WTC11 (cell line): ENCODE data around the gene SDK2. TPM values are rescaled to one million over a fixed set of nuclear protein-coding genes. Genes with fewer than 3 reads are reported as not detected.
A peak's percentile ranks its signal among the peaks of the same experiment; 100 is the strongest.

Source experiments
- ATAC-seq: fragments of 200-7000 bp; cut with Tn5 transposase; 2 replicates; pipeline ENCODE4 v1.10.0; 2021; ENCODE audit warnings: mild to moderate bottlenecking, moderate library complexity
- CTCF ChIA-PET: fragments of 300-600 bp; sonication (Branson Sonifier 250); formaldehyde crosslinking; loops from one replicate; lab custom pipeline; 2021; ENCODE audit warnings: antibody characterized with exemption; lab: Charles Lee
- POLR2A ChIA-PET: fragments of 350-600 bp; sonication (Branson Sonifier 250); formaldehyde crosslinking; loops from one replicate; lab custom pipeline; 2021; ENCODE audit warnings: antibody characterized with exemption; lab: Charles Lee
- DNase-seq: peaks from one replicate; pipeline ENCODE4 v3.0.0; 2021; ENCODE audit warnings: low spot score
- H3K27ac Mint-ChIP-seq: 2 replicates; pipeline ENCODE4 v1.8.0; 2021; ENCODE audit warnings: mixed read lengths
- H3K27me3 Mint-ChIP-seq: 2 replicates; pipeline ENCODE4 v1.8.0; 2021; ENCODE audit warnings: low read depth, mild to moderate bottlenecking, moderate library complexity, mixed read lengths
- H3K36me3 Mint-ChIP-seq: 2 replicates; pipeline ENCODE4 v1.8.0; 2021; ENCODE audit warnings: mixed read lengths
- H3K4me1 Mint-ChIP-seq: 2 replicates; pipeline ENCODE4 v1.8.0; 2022; ENCODE audit warnings: mixed read lengths
- H3K4me3 Mint-ChIP-seq: 2 replicates; pipeline ENCODE4 v1.8.0; 2021; ENCODE audit warnings: mild to moderate bottlenecking, moderate library complexity, mixed read lengths
- H3K9me3 Mint-ChIP-seq: 2 replicates; pipeline ENCODE4 v1.8.0; 2021; ENCODE audit warnings: mixed read lengths
- ATF1 ChIP-seq: sonication (generic); formaldehyde crosslinking; IDR thresholded peaks from 2 replicates; pipeline ENCODE4 v1.8.1; 2023; ENCODE audit warnings: mild to moderate bottlenecking, moderate library complexity, missing genetic modification reagents
- CBFB ChIP-seq: sonication (generic); formaldehyde crosslinking; IDR thresholded peaks from 2 replicates; pipeline ENCODE4 v1.8.1; 2022; ENCODE audit warnings: mild to moderate bottlenecking, low read depth, missing genetic modification reagents
- CTCF ChIP-seq: fragments of 200-600 bp; IDR thresholded peaks from 2 replicates; pipeline ENCODE4 v1.8.0; 2022; ENCODE audit warnings: antibody characterized with exemption
- FOXK1 ChIP-seq: sonication (generic); formaldehyde crosslinking; IDR thresholded peaks from 2 replicates; pipeline ENCODE4 v1.8.0; 2022; ENCODE audit warnings: mild to moderate bottlenecking, moderate library complexity, missing genetic modification reagents
- HMGA2 ChIP-seq: fragments of 250-450 bp; sonication (Bioruptor Pico); IDR thresholded peaks from 2 replicates; pipeline ENCODE4 v1.4.0; 2021; ENCODE audit warnings: mild to moderate bottlenecking, moderate library complexity
- NFE2L1 ChIP-seq: sonication (generic); formaldehyde crosslinking; IDR thresholded peaks from 2 replicates; pipeline ENCODE4 v1.8.1; 2023; ENCODE audit warnings: missing genetic modification reagents
- SMAD3 ChIP-seq: sonication (generic); formaldehyde crosslinking; IDR thresholded peaks from 2 replicates; pipeline ENCODE4 v1.8.0; 2022; ENCODE audit warnings: missing genetic modification reagents, mild to moderate bottlenecking, borderline replicate concordance
- SOX15 ChIP-seq: fragments of 250-450 bp; sonication (Bioruptor Pico); IDR thresholded peaks from 2 replicates; pipeline ENCODE4 v1.9.0; 2021; ENCODE audit warnings: mild to moderate bottlenecking
- ZBTB21 ChIP-seq: sonication (generic); formaldehyde crosslinking; IDR thresholded peaks from 2 replicates; pipeline ENCODE4 v1.8.1; 2023; ENCODE audit warnings: mild to moderate bottlenecking, missing genetic modification reagents, borderline replicate concordance
- ZNF219 ChIP-seq: sonication (generic); formaldehyde crosslinking; IDR thresholded peaks from 2 replicates; pipeline ENCODE4 v1.8.0; 2023; ENCODE audit warnings: missing genetic modification reagents, mild to moderate bottlenecking, borderline replicate concordance
- ZNF396 ChIP-seq: fragments of 250-450 bp; sonication (Bioruptor Pico); IDR thresholded peaks from 2 replicates; pipeline ENCODE4 v1.8.0; 2021; ENCODE audit warnings: mild to moderate bottlenecking, moderate library complexity, borderline replicate concordance
- ZNF416 ChIP-seq: fragments of 250-450 bp; sonication (Bioruptor Pico); IDR thresholded peaks from 2 replicates; pipeline ENCODE4 v1.9.0; 2021; ENCODE audit warnings: mild to moderate bottlenecking, inconsistent platforms
- ZNF671 ChIP-seq: fragments of 250-450 bp; sonication (Bioruptor Pico); IDR thresholded peaks from 2 replicates; pipeline ENCODE4 v1.8.0; 2021; ENCODE audit warnings: mild to moderate bottlenecking
- total RNA-seq: library from RNA; stranded (reverse); gene quantifications from 3 replicates; pipeline ENCODE4 v1.2.3, GENCODE V29; 2021
- TF ChIP-seq, protein P1 (sequence below): sonication (generic); formaldehyde crosslinking; IDR thresholded peaks from 2 replicates; pipeline ENCODE4 v1.8.0; 2023; ENCODE audit warnings: mild to moderate bottlenecking, missing genetic modification reagents
- TF ChIP-seq, protein P2 (sequence below): sonication (generic); formaldehyde crosslinking; IDR thresholded peaks from 2 replicates; pipeline ENCODE4 v1.8.1; 2022; ENCODE audit warnings: mild to moderate bottlenecking, moderate library complexity, missing genetic modification reagents
- TF ChIP-seq, protein P3 (sequence below): fragments of 250-450 bp; sonication (Bioruptor Pico); IDR thresholded peaks from 2 replicates; pipeline ENCODE4 v2.1.2; 2022; ENCODE audit warnings: mild to moderate bottlenecking, moderate library complexity

Gene SDK2
- total RNA-seq, 1 experiment from 2014 or later: 14.8 TPM

GRCh38 chr17:73480740-73481139 is 163.5 kb downstream of the SDK2 start:
- peaks cover 26% of the 10 kb centered on the region for H3K4me1 Mint-ChIP-seq
- peaks cover 11% of the 10 kb centered on the region for H3K36me3 Mint-ChIP-seq
- ChIA-PET CTCF (no interaction called here), POLR2A (interaction anchor here (0.6 kb wide), 1 partner anchor 10 kb away, joined by 4 read pairs; no protein-coding TSS in a partner anchor)
- peaks cover 12% of the 10 kb centered on the region for H3K9me3 Mint-ChIP-seq
- no peak overlapping the region for H3K4me3 Mint-ChIP-seq
- TF ChIP-seq CBFB (CRISPR knock-in tag) (no peak), SOX15 (no peak)
- H3K27ac Mint-ChIP-seq: no peak overlapping the region
- ATAC-seq (no peak), DNase-seq (no peak)
- H3K27me3 Mint-ChIP-seq: no peaks in the 10 kb centered on the region

GRCh38 chr17:73478768-73479424 is 165.3 kb downstream of the SDK2 start:
- H3K9me3 Mint-ChIP-seq: no peaks in the 10 kb centered on the region
- peaks cover 2% of the 10 kb centered on the region; the same call in 1 of the 2 replicates for H3K27me3 Mint-ChIP-seq
- peaks cover 31% of the 10 kb centered on the region for H3K4me1 Mint-ChIP-seq
- DNase-seq: peak; percentile 58
- peak overlapping the region; percentile 52 for H3K27ac Mint-ChIP-seq
- ChIA-PET CTCF (interaction anchor here (0.6 to 2.4 kb wide), 36 partner anchors 8 to 550 kb away, joined by 3 to 25 read pairs (median 4); no protein-coding TSS in a partner anchor), POLR2A (no interaction called here)
- no peak for TF ChIP-seq ATF1
- TF ChIP-seq CTCF: peak; percentile 29; the same call in 1 of the 2 replicates
- TF ChIP-seq FOXK1 (CRISPR knock-in tag): no peak
- no peak for TF ChIP-seq HMGA2 (CRISPR knock-in tag)
- peak; percentile 65; the same call in 1 of the 2 replicates for TF ChIP-seq ZNF416
- no peak for TF ChIP-seq ZBTB21 (CRISPR knock-in tag)
- 0 out of 2 replicates have a peak, but pooled peaks have one; percentile 18 for TF ChIP-seq SMAD3 (CRISPR knock-in tag)
- TF ChIP-seq, protein P1, sequence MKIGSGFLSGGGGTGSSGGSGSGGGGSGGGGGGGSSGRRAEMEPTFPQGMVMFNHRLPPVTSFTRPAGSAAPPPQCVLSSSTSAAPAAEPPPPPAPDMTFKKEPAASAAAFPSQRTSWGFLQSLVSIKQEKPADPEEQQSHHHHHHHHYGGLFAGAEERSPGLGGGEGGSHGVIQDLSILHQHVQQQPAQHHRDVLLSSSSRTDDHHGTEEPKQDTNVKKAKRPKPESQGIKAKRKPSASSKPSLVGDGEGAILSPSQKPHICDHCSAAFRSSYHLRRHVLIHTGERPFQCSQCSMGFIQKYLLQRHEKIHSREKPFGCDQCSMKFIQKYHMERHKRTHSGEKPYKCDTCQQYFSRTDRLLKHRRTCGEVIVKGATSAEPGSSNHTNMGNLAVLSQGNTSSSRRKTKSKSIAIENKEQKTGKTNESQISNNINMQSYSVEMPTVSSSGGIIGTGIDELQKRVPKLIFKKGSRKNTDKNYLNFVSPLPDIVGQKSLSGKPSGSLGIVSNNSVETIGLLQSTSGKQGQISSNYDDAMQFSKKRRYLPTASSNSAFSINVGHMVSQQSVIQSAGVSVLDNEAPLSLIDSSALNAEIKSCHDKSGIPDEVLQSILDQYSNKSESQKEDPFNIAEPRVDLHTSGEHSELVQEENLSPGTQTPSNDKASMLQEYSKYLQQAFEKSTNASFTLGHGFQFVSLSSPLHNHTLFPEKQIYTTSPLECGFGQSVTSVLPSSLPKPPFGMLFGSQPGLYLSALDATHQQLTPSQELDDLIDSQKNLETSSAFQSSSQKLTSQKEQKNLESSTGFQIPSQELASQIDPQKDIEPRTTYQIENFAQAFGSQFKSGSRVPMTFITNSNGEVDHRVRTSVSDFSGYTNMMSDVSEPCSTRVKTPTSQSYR (CRISPR knock-in tag): no peak
- no peak overlapping the region for H3K4me3 Mint-ChIP-seq
- peak; percentile 75 for ATAC-seq
- H3K36me3 Mint-ChIP-seq: no peaks in the 10 kb centered on the region

DNA sequence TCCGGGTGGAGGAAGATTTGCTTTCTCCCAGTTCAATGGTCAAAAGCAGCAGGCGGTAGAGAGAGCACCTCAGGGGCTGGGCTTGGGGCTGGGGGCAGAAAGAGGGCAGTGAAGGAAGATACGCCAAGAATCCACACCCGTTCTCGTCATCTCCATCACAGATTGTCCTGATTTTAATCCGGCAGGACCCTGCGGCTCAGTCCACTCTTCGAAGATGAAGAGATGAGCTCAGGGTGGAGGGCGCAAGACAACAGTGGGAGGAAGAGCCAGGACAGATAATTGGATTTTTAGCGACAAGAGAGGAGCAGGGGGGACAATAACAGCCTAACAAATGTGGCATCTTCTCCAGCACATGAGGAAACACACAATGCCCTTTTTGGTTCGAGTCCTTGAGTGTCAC is 165.9 kb downstream of the SDK2 start:
- Mint-ChIP-seq H3K4me3 (no peak overlapping the region), H3K27ac (peak overlapping the region; percentile 28; the same call in 1 of the 2 replicates), H3K36me3 (peaks cover 3% of the 10 kb centered on the region; the same call in 1 of the 2 replicates), H3K4me1 (peaks cover 31% of the 10 kb centered on the region), H3K27me3 (peaks cover 2% of the 10 kb centered on the region; the same call in 1 of the 2 replicates), H3K9me3 (peaks cover 4% of the 10 kb centered on the region)
- no peak for DNase-seq
- ATAC-seq: no peak
- CTCF ChIA-PET: interaction anchor here (1.1 to 2.4 kb wide), 12 partner anchors 10 to 168 kb away, joined by 3 to 25 read pairs (median 12); no protein-coding TSS in a partner anchor
- POLR2A ChIA-PET: no interaction called here
- TF ChIP-seq ZNF219 (no peak), ZNF416 (no peak), CTCF (no peak), SOX15 (no peak), ZNF396 (CRISPR knock-in tag) (no peak), NFE2L1 (CRISPR knock-in tag) (no peak), ZNF671 (CRISPR knock-in tag) (no peak)
- TF ChIP-seq, protein P1 (CRISPR knock-in tag): no peak
- TF ChIP-seq, protein P2, sequence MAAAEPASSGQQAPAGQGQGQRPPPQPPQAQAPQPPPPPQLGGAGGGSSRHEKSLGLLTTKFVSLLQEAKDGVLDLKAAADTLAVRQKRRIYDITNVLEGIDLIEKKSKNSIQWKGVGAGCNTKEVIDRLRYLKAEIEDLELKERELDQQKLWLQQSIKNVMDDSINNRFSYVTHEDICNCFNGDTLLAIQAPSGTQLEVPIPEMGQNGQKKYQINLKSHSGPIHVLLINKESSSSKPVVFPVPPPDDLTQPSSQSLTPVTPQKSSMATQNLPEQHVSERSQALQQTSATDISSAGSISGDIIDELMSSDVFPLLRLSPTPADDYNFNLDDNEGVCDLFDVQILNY (CRISPR knock-in tag): no peak
- TF ChIP-seq, protein P3, sequence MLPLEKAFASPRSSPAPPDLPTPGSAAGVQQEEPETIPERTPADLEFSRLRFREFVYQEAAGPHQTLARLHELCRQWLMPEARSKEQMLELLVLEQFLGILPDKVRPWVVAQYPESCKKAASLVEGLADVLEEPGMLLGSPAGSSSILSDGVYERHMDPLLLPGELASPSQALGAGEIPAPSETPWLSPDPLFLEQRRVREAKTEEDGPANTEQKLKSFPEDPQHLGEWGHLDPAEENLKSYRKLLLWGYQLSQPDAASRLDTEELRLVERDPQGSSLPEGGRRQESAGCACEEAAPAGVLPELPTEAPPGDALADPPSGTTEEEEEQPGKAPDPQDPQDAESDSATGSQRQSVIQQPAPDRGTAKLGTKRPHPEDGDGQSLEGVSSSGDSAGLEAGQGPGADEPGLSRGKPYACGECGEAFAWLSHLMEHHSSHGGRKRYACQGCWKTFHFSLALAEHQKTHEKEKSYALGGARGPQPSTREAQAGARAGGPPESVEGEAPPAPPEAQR: no peak
